ENCODE data around the gene TSPAN18. TPM values are rescaled to one million over a fixed set of nuclear protein-coding genes. Genes with fewer than 3 reads are reported as not detected.

The TSPAN18 gene
- total and polyA plus RNA-seq, 10 of the 15 experiments (the other 5 are each of a cell fraction or from before 2014, with no cell fraction given): 0.02 to 0.77 (median 0.13) TPM; not detected in 1

DNA sequence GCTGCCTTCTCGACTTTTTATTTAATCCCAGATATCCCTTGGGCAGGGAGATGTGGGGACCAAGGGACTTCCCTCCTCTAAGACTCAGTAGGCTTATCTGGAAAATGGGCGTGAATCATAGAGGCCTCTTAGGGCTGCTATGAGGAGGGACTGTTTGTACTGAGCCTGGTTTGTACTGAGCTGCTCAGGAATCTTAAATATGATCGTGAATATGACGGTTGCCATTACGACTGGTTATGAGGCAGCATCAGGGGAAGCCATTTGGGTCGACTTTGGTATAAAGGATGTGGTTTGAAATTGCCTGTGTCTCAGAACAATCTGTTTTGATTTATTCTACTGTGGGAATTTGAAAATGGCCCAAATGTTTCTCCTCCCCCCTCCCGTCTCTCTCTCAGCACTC lies 20.6 kb downstream of the TSPAN18 start:
- RAD21 ChIA-PET (ENCODE audit: unreplicated experiment): interaction anchor here (0.6 kb wide), 1 partner anchor 153 kb away, joined by 3 read pairs; no protein-coding TSS in a partner anchor
- Histone ChIP-seq H3K27me3 (replicated peaks in 1 of 2; ENCODE audit: control insufficient read depth in 2 of 2, insufficient read depth in 2 of 2, low read length in 1 of 2) (peaks cover 0 to 3% of the 10 kb centered on the region in 2 experiments; a peak in 2 of 4 replicates), H3K9ac (ENCODE audit: control insufficient read depth, insufficient read depth, low read length) (no peak overlapping the region), H3K4me1 (ENCODE audit: control insufficient read depth, insufficient read depth, low read length) (no peaks in the 10 kb centered on the region), H3K9me3 (replicated peaks; ENCODE audit: control insufficient read depth, insufficient read depth, low read length) (no peaks in the 10 kb centered on the region), H3K4me2 (ENCODE audit: control insufficient read depth, insufficient read depth) (no peak overlapping the region), H3K27ac (ENCODE audit: control insufficient read depth, insufficient read depth) (no peak overlapping the region), H2AFZ (ENCODE audit: control insufficient read depth, low read depth, low read length) (no peak overlapping the region), H3K36me3 (ENCODE audit: control insufficient read depth in 2 of 2, insufficient read depth in 2 of 2, low read length in 1 of 2) (no peaks in the 10 kb centered on the region), H3K4me3 (no peak overlapping the region), H3K79me2 (ENCODE audit: control insufficient read depth, insufficient read depth, low read length) (no peaks in the 10 kb centered on the region), H4K20me1 (ENCODE audit: control insufficient read depth, insufficient read depth) (no peaks in the 10 kb centered on the region)
- intact Hi-C loops (cut with micrococcal nuclease; ENCODE audit: unreplicated experiment): no loop called here
- no peak for TF ChIP-seq ZNF217 (IDR thresholded peaks at IDR 0.05)
- no peak for TF ChIP-seq BHLHE40 (IDR thresholded peaks at IDR 0.05; ENCODE audit: borderline replicate concordance in 1 of 2, low read depth in 2 of 2, low read length in 1 of 2)
- no peak for TF ChIP-seq BRCA1 (IDR thresholded peaks at IDR 0.05; ENCODE audit: low read depth, low read length)
- no peak for TF ChIP-seq MTA2 (IDR thresholded peaks at IDR 0.05; ENCODE audit: low read depth)
- TF ChIP-seq CREB1 (IDR thresholded peaks at IDR 0.05; ENCODE audit: low read depth): no peak
- TF ChIP-seq, protein P1, sequence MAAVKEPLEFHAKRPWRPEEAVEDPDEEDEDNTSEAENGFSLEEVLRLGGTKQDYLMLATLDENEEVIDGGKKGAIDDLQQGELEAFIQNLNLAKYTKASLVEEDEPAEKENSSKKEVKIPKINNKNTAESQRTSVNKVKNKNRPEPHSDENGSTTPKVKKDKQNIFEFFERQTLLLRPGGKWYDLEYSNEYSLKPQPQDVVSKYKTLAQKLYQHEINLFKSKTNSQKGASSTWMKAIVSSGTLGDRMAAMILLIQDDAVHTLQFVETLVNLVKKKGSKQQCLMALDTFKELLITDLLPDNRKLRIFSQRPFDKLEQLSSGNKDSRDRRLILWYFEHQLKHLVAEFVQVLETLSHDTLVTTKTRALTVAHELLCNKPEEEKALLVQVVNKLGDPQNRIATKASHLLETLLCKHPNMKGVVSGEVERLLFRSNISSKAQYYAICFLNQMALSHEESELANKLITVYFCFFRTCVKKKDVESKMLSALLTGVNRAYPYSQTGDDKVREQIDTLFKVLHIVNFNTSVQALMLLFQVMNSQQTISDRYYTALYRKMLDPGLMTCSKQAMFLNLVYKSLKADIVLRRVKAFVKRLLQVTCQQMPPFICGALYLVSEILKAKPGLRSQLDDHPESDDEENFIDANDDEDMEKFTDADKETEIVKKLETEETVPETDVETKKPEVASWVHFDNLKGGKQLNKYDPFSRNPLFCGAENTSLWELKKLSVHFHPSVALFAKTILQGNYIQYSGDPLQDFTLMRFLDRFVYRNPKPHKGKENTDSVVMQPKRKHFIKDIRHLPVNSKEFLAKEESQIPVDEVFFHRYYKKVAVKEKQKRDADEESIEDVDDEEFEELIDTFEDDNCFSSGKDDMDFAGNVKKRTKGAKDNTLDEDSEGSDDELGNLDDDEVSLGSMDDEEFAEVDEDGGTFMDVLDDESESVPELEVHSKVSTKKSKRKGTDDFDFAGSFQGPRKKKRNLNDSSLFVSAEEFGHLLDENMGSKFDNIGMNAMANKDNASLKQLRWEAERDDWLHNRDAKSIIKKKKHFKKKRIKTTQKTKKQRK (IDR thresholded peaks at IDR 0.05; ENCODE audit: low read depth, low read length): no peak
- FAIRE-seq (no peak), ATAC-seq (no peak), DNase-seq (ENCODE audit: low read depth, low spot score) (no peak)
- POLR2A ChIA-PET: no interaction called here
- SMC1A ChIA-PET (ENCODE audit: uncharacterized antibody, unreplicated experiment): no interaction called here
- in situ Hi-C loops (cut with MboI): no loop called here
- WGBS (ENCODE audit: insufficient coverage, insufficient replicate concordance, low lambda C conversion rate, missing lambda C conversion rate): 21% methylated on average over 7 of the region's 7 CpGs
- CTCF ChIA-PET: interaction anchor here (1.0 to 1.9 kb wide), 3 partner anchors 28 to 180 kb away, joined by 5 to 7 read pairs (median 6); no protein-coding TSS in a partner anchor
- no TSS peak for BruUV-seq (replicated peaks)
